Measurements from ENCODE around the gene UACA.

UACA gene

GRCh38 chr15:70795311-70795665 lies 31.9 kb upstream of the UACA start:
- H3K27ac Mint-ChIP-seq, result no peak overlapping the region
- no peaks in the 10 kb centered on the region for H3K36me3 Mint-ChIP-seq (ENCODE audit: insufficient read depth)
- no peak overlapping the region for H3K4me3 Mint-ChIP-seq
- ATAC-seq (replicated peaks), result no peak
- no peaks in the 10 kb centered on the region for H3K9me3 Mint-ChIP-seq
- DNase-seq, result no peak
- H3K27me3 Mint-ChIP-seq, result peaks cover 31 to 61% of the 10 kb centered on the region in 2 donors
- no peaks in the 10 kb centered on the region for H3K4me1 Mint-ChIP-seq (ENCODE audit: low read depth in 2 of 2)

- ATAC-seq (replicated peaks) (no peak), DNase-seq (no peak)
- Mint-ChIP-seq H3K36me3 (ENCODE audit: insufficient read depth) (no peaks in the 10 kb centered on the region), H3K27me3 (peaks cover 31 to 56% of the 10 kb centered on the region in 2 donors), H3K4me1 (ENCODE audit: low read depth in 2 of 2) (no peaks in the 10 kb centered on the region), H3K27ac (no peak overlapping the region), H3K4me3 (no peak overlapping the region), H3K9me3 (no peaks in the 10 kb centered on the region)
Observed at GRCh38 chr15:70794596-70795310, 31.4 kb upstream of the UACA start.

- Mint-ChIP-seq H3K9me3 (no peaks in the 10 kb centered on the region), H3K36me3 (ENCODE audit: insufficient read depth) (no peaks in the 10 kb centered on the region), H3K4me3 (no peak overlapping the region), H3K27ac (no peak overlapping the region), H3K27me3 (peaks cover 22 to 45% of the 10 kb centered on the region in 2 donors), H3K4me1 (ENCODE audit: low read depth in 2 of 2) (no peaks in the 10 kb centered on the region)
- ATAC-seq (replicated peaks) (no peak), DNase-seq (no peak)
Observed at GRCh38 chr15:70793694-70794093, 30.3 kb upstream of the UACA start.

- no peaks in the 10 kb centered on the region for H3K4me1 Mint-ChIP-seq (ENCODE audit: low read depth in 2 of 2)
- no peak for DNase-seq
Observed at GRCh38 chr15:70792171-70792573, 28.8 kb upstream of the UACA start.

GRCh38 chr15:70791259-70791658 lies 27.9 kb upstream of the UACA start:
- ATAC-seq (replicated peaks) (no peak), DNase-seq (no peak)
- no peaks in the 10 kb centered on the region for H3K9me3 Mint-ChIP-seq
- no peaks in the 10 kb centered on the region for H3K36me3 Mint-ChIP-seq (ENCODE audit: insufficient read depth)
- no peak overlapping the region for H3K4me3 Mint-ChIP-seq
- H3K4me1 Mint-ChIP-seq (ENCODE audit: low read depth in 2 of 2), result no peaks in the 10 kb centered on the region
- H3K27ac Mint-ChIP-seq, result no peak overlapping the region
- peaks cover 17 to 29% of the 10 kb centered on the region in 2 donors for H3K27me3 Mint-ChIP-seq

More at GRCh38 chr15:70792171-70792573, 28.8 kb upstream of the UACA start:
- Mint-ChIP-seq H3K27me3 (peaks cover 17 to 30% of the 10 kb centered on the region in 2 donors), H3K27ac (no peak overlapping the region), H3K36me3 (ENCODE audit: insufficient read depth) (no peaks in the 10 kb centered on the region), H3K4me3 (no peak overlapping the region), H3K9me3 (no peaks in the 10 kb centered on the region)
- ATAC-seq (replicated peaks), result no peak

GRCh38 chr15:70789213-70789612 lies 25.9 kb upstream of the UACA start:
- ATAC-seq (replicated peaks) (no peak), DNase-seq (no peak)
- peaks cover 12 to 20% of the 10 kb centered on the region in 2 donors for H3K27me3 Mint-ChIP-seq
- H3K4me1 Mint-ChIP-seq (ENCODE audit: low read depth in 2 of 2), result peaks cover 0 to 3% of the 10 kb centered on the region in 2 donors
- no peaks in the 10 kb centered on the region for H3K36me3 Mint-ChIP-seq (ENCODE audit: insufficient read depth)
- H3K9me3 Mint-ChIP-seq, result no peaks in the 10 kb centered on the region
- H3K4me3 Mint-ChIP-seq, result no peak overlapping the region
- H3K27ac Mint-ChIP-seq, result no peak overlapping the region

GRCh38 chr15:70788114-70789049 lies 25.0 kb upstream of the UACA start:
- H3K9me3 Mint-ChIP-seq, result no peaks in the 10 kb centered on the region
- no peaks in the 10 kb centered on the region for H3K36me3 Mint-ChIP-seq (ENCODE audit: insufficient read depth)
- peaks cover 10 to 11% of the 10 kb centered on the region in 2 donors for H3K27me3 Mint-ChIP-seq
- DNase-seq (no peak), ATAC-seq (replicated peaks) (no peak)
- H3K4me3 Mint-ChIP-seq, result no peak overlapping the region
- H3K27ac Mint-ChIP-seq, result no peak overlapping the region
- H3K4me1 Mint-ChIP-seq (ENCODE audit: low read depth in 2 of 2), result peaks cover 0 to 3% of the 10 kb centered on the region in 2 donors

GRCh38 chr15:70786996-70787395 lies 23.6 kb upstream of the UACA start:
- DNase-seq (no peak), ATAC-seq (replicated peaks) (no peak)
- Mint-ChIP-seq H3K4me3 (no peak overlapping the region), H3K4me1 (ENCODE audit: low read depth in 2 of 2) (peaks cover 0 to 3% of the 10 kb centered on the region in 2 donors), H3K27me3 (peaks cover 0 to 3% of the 10 kb centered on the region in 2 donors), H3K36me3 (ENCODE audit: insufficient read depth) (no peaks in the 10 kb centered on the region), H3K9me3 (no peaks in the 10 kb centered on the region), H3K27ac (no peak overlapping the region)

GRCh38 chr15:70783610-70784022 lies 20.3 kb upstream of the UACA start:
- DNase-seq (no peak), ATAC-seq (replicated peaks) (no peak)
- peaks cover 0 to 3% of the 10 kb centered on the region in 2 donors for H3K4me1 Mint-ChIP-seq (ENCODE audit: low read depth in 2 of 2)
- no peak overlapping the region for H3K27ac Mint-ChIP-seq
- H3K4me3 Mint-ChIP-seq, result no peak overlapping the region
- H3K9me3 Mint-ChIP-seq, result no peaks in the 10 kb centered on the region
- H3K36me3 Mint-ChIP-seq (ENCODE audit: insufficient read depth), result no peaks in the 10 kb centered on the region
- H3K27me3 Mint-ChIP-seq, result peaks cover 7 to 30% of the 10 kb centered on the region in 2 donors

- Mint-ChIP-seq H3K36me3 (ENCODE audit: insufficient read depth) (no peaks in the 10 kb centered on the region), H3K9me3 (no peaks in the 10 kb centered on the region), H3K4me1 (ENCODE audit: low read depth in 2 of 2) (peaks cover 0 to 3% of the 10 kb centered on the region in 2 donors)
Observed at GRCh38 chr15:70783041-70783440, 19.7 kb upstream of the UACA start.

GRCh38 chr15:70781236-70781635 lies 17.9 kb upstream of the UACA start:
- H3K36me3 Mint-ChIP-seq (ENCODE audit: insufficient read depth), result no peaks in the 10 kb centered on the region
- no peak overlapping the region for H3K4me3 Mint-ChIP-seq
- no peaks in the 10 kb centered on the region for H3K9me3 Mint-ChIP-seq
- no peak overlapping the region for H3K27ac Mint-ChIP-seq
- peaks cover 0 to 3% of the 10 kb centered on the region in 2 donors for H3K4me1 Mint-ChIP-seq (ENCODE audit: low read depth in 2 of 2)
- H3K27me3 Mint-ChIP-seq, result peaks cover 20 to 47% of the 10 kb centered on the region in 2 donors
- no peak for DNase-seq
- ATAC-seq (replicated peaks), result no peak

More at GRCh38 chr15:70783041-70783440, 19.7 kb upstream of the UACA start:
- H3K4me3 Mint-ChIP-seq, result no peak overlapping the region
- DNase-seq, result no peak
- ATAC-seq (replicated peaks), result no peak
- peaks cover 7 to 35% of the 10 kb centered on the region in 2 donors for H3K27me3 Mint-ChIP-seq
- H3K27ac Mint-ChIP-seq, result no peak overlapping the region

- H3K9me3 Mint-ChIP-seq, result no peaks in the 10 kb centered on the region
- no peaks in the 10 kb centered on the region for H3K4me1 Mint-ChIP-seq (ENCODE audit: low read depth in 2 of 2)
- peaks cover 20 to 49% of the 10 kb centered on the region in 2 donors for H3K27me3 Mint-ChIP-seq
- ATAC-seq (replicated peaks) (no peak), DNase-seq (no peak)
- H3K4me3 Mint-ChIP-seq, result no peak overlapping the region
- no peaks in the 10 kb centered on the region for H3K36me3 Mint-ChIP-seq (ENCODE audit: insufficient read depth)
- no peak overlapping the region for H3K27ac Mint-ChIP-seq
Observed at GRCh38 chr15:70778258-70779076, 15.1 kb upstream of the UACA start.

Data from effector memory CD8-positive, alpha-beta T cell (primary cell).